ENCODE data around the gene CRIP1. TPM values are rescaled to one million over a fixed set of nuclear protein-coding genes. Genes with fewer than 3 reads are reported as not detected.

Gene CRIP1
- polyA plus RNA-seq, 1 donor: 28.4 TPM

DNA sequence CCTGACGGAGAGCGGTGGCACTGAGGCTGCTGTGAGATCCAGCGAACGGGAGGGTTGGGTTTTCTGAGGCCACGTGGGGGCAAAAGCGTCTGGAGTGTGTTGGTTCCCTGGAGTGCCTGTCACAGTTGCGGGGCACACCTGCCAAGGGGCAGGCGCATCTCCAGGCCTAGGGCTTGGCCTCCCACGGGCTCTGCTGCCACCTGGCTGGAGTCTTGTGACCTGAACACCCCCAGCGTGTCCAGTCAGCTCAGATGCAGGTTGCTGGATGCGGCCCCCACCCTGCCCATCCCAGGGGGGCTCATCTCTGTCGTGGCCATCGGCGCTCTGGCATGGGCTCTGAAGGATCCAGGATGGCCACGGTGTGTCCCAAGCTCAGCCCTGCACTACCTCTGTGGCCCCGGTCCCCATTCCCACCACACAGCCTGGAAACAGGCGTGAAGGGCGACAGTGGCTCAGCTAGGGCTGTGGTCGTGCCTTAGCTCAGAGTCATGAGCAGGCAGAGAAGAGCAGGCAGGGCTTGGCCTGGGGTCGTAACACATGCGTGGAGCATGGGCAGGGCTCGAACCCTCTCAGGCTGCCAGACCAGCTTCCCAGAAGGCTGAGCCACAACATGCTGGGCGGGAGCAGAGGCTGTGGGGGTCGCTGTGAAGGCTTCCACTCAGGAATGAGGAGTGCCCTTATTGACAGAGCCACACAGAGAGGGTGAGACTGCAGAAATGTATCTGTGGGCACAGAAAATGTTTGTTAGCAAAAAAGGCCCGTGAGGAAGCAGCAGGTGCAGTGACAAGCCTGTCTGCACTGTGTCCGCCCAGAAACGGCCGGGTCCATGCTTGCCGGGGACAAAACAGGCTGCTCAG is 35.6 kb upstream of the CRIP1 start:
- no peak for DNase-seq (ENCODE audit: low read depth)

DNA sequence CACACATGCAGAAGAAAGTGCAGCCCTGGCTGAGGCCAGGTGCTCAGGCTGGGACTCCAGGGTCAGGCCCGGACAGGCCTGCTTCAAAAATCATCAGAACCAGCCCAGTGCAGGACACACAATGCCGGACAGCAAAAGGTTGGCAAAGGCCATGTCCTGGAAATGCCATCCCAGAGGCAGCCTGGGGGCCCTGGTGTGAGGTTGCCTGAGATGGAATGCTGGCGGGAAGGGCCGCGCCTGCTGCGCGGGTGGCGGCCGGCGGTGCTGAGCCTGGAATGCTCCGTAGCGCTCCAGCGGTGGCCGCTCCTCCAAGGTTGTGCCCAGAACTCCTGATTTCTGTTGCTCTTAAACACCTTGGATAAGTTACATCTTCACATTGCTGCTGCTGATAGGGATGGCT is 33.7 kb upstream of the CRIP1 start:
- DNase-seq (ENCODE audit: low read depth): no peak

DNA sequence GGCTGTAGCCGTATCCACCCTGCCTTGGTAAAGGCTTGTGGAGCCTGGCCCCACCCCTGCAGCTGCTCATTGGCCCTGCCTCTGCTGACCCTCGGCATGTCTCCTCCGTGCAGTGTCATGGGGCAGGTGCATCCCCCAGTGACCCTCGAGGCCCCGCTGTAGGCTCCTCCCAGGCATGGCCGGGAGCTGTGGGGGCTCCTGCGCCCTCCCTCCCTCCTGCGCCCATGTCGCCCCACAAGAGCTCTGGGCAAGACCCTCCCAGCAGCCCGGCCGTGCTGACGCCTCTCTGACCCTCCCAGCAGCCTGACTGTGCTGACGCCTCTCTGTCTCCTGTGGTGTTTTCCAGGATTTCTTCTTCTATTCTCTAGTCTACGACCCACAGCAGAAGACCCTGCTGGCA is 32.8 kb upstream of the CRIP1 start:
- no peak for DNase-seq (ENCODE audit: low read depth)

DNA sequence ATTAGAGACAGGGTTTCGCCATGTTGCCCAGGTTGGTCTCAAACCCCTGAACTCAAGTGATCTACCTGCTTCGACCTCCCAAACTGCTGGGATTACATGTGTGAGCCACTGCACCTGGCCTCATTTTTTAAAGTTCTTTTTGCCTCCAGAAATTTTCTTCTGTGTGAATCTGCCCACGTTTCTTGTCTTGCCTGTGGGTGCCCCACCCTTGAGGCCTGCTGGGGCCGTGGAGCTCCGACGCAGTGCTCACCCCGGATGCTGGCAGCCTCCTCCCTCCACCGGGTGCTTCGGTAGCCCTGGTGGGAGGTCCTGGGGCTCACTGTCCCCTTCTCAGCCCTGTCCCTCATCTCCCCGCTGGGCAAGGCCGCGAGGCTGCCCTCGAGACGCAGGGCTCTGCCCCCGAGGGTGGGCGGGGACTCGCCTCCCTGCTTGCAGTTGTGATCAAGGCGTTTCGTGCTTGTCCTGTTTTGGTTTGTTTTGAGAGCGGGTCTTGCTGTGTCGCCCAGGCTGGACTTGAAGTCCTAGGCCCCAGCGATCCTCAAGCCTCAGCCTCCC is 31.5 kb upstream of the CRIP1 start:
- no peak for DNase-seq (ENCODE audit: low read depth)

DNA sequence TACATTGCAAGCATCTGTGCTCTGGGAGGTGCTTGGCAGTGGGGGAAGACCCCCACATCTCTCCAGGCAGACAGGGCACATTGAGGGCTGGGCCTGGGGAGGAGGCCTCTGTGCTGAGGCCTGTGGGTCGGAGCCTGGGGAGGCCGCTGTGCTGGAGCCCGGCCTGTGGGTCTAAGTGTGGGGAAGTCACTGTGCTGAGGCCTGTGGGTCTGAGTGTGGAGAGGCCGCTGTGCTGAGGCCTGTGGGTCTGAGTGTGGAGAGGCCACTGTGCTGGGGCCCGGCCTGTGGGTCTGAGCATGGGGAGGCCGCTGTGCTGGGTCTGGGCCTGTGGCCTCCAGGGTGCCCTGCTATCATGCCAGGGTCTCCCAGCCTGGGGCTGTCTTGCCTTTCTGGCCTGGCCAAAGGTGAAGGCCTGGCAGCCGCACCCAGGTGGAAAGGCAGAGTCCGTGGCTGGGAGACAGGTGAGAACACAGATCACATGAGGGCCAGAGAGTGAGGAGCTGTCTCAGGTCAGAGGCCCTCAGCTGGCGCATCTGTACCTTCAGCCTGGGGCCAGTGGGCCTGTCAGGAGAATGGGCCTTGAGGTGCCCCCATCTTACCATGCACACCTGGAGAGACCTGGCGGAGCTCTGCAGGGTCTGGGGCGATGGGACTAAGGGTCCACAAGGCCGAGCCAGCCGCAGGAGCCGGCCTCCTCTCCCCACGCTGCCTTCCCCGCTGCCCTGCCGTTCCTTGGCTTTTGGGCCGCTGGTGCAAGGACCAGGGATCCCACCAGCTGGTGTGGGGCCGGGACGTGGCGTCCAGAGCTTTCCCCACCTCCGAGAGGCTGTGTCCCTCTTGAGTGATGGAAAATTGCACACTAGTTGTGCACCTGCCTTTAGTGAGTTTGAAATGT is 30.7 kb upstream of the CRIP1 start:
- no peak for DNase-seq (ENCODE audit: low read depth)

DNA sequence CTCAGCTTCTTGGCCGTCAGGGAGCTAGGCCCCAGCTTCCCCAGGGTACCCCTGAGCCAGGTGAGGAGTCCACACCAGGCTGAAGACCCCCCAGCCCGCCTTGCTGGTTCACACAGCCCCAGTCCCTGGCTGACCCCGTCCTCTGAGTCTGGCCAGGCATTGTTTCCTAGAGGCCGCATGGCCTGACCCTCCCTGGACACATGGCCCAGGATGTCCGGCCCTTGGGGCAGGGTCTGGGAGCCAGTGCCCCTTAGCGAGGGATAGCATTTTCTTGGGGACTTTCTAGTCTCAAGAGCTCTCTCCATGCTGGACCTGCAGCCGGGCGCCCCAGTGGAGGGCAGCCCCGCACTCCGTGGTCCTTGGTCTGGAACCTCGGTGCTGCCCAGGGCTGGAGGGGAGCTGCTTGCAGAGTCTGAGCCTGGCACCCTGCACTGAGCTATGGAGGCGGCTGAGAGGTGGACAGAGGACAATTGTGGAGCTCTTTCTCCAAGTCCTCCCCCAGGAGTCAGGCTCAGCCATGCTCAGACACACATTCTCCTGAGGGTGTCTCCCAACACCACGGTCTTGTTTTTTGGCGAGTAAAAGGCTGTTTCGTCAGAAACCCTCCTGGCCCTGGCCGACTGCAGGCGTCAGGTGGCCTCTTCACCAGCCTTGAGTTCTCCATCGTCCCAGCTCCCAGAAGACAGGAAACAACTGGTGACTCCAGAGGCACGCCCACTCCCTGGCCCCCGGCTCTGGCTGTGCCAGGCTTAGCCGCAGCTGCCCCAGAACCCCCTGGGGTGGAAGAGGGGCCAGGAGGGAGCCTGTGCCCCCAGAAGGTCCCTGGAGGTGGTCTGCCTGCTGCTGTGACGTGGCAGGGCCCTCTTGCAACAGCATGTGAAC is 29.7 kb upstream of the CRIP1 start:
- DNase-seq (ENCODE audit: low read depth): no peak

DNA sequence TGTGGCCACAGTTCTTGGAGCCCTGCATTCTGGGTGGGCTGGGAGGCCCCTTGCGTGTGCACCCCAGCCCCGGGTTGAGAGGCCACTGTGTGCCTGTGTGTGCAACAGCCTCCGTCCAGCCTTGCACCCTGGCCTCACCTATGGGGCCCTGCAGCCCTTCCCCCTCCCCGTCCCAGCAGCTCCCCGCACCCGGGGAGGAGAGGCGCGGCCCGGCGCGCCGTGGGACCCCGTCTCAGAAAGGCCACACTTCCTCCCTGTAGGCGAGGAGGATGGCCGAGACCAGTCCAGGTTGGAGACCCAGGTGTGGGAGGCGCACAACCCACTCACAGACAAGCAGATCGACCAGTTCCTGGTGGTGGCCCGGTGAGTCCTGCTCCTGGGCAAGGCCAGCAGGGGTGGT is 28.7 kb upstream of the CRIP1 start:
- no peak for DNase-seq (ENCODE audit: low read depth)

DNA sequence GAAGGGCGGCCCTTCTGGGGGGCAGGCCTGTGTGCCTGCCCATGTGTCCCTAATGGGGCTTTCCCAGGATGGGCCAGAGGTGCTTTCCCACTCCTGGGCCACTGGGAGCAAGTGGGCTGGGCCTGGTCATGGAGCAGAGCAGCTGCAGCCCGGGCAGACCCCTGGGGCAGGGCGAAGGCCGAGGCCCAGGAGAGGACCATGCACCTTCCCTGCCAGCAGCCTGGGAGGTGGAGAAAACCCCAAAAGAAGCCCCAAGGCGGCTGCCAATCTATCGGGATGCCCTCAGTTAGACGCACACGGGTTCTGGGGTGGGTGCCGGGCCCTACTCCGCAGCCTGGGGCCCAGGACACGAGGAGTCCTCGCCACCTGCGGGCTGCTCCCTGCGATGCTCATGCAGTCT is 28.1 kb upstream of the CRIP1 start:
- DNase-seq (ENCODE audit: low read depth): no peak

DNA sequence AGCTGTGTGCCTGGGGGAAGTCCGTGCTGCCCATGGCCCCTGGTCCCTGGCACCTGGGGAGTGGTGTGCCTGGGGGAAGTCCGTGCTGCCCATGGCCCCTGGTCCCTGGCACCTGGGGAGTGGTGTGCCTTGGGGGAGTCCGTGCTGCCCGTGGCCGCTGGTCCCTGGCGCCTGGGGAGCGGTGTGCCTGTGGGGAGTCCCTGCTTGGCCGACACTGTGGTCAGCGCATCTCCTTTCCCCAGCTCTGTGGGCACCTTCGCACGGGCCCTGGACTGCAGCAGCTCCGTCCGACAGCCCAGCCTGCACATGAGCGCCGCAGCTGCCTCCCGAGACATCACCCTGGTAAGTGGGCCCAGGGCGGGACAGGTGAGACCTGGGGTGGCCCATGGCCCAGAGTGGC is 26.6 kb upstream of the CRIP1 start:
- no peak for DNase-seq (ENCODE audit: low read depth)

DNA sequence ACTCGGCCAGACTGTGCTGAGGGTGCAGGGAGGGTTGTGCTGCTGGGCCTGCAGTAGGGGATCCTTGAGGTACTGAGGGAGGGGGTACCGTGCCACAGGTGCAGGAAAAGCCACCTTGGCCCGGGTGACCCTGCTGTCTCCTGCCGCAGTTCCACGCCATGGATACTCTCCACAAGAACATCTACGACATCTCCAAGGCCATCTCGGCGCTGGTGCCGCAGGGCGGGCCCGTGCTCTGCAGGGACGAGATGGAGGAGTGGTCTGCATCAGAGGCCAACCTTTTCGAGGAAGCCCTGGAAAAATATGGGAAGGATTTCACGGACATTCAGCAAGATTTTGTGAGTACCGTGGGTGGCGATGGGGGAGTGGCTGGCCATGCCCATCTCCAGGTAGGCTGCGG is 26.1 kb upstream of the CRIP1 start:
- DNase-seq (ENCODE audit: low read depth): no peak

DNA sequence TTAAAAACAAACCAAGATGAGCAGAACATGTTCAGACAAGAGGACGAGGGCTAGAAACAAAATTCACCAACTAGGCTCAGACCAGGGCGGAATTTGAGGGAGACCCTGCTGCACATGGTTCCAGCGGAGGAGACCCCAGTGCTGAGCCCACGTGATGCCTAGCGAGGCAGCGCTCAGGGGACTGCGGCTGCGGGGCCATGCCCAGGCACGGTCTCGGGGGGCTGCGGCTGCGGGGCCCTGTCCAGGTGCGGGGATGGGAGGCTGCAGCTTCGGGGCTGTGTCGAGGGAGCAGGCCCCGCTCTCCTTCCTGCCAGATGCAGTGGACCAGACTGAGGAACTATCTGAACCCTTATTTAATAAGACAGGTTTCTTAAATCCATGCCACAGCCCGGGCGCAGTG is 24.8 kb upstream of the CRIP1 start:
- DNase-seq (ENCODE audit: low read depth): no peak

DNA sequence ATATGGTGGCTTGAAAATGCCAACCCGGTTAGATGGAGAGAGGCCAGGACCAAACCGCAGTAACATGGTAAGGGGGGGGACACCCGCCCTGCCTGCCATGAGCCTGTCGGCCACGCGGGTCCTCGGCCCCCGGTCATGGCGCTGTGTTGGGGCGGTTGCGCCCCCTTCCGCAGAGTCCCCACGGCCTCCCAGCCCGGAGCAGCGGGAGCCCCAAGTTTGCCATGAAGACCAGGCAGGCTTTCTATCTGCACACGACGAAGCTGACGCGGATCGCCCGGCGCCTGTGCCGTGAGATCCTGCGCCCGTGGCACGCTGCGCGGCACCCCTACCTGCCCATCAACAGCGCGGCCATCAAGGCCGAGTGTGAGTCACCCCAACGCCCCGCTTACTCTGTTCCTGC is 22.2 kb upstream of the CRIP1 start:
- DNase-seq (ENCODE audit: low read depth): no peak

DNA sequence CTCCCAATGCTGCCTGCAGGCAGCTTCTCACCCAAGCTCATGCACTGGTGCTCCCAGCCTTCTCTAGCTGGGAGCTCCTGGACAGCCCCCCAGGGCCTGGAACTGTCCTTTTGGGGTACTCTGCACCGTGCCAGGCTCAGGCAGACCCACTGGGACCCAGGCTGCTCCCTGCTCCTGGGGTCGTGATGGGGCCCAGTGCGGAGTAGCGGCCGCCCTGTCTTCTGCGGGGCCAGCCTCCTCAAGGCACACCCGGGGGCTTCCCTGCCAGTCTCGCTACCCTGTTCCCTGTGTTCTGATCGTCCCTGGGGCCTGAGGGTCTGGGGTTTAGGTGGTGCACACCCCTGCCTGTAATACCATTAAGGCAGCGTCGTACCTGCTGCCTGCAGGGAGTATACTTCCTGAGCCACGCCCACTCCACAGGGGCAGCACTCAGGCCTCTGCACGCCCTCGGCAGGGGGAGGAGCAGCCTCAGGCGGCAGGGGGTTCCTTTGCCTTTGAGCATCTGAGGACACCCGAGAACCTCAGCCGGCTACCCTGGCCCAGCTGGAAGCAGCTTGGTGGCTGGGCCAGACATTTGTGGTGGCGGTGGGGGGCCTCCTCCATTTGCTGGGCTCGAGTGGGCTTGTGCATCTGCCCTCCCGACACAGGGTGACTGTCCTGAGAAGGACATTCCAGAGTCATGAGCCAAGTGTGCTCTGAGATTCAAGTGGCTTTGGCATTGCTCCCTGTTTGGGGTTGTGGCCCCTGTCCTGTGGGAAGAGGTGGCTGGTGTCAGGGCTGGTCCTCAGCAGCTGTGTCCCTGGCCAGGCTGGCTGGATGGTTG is 21.3 kb upstream of the CRIP1 start:
- DNase-seq (ENCODE audit: low read depth): no peak

DNA sequence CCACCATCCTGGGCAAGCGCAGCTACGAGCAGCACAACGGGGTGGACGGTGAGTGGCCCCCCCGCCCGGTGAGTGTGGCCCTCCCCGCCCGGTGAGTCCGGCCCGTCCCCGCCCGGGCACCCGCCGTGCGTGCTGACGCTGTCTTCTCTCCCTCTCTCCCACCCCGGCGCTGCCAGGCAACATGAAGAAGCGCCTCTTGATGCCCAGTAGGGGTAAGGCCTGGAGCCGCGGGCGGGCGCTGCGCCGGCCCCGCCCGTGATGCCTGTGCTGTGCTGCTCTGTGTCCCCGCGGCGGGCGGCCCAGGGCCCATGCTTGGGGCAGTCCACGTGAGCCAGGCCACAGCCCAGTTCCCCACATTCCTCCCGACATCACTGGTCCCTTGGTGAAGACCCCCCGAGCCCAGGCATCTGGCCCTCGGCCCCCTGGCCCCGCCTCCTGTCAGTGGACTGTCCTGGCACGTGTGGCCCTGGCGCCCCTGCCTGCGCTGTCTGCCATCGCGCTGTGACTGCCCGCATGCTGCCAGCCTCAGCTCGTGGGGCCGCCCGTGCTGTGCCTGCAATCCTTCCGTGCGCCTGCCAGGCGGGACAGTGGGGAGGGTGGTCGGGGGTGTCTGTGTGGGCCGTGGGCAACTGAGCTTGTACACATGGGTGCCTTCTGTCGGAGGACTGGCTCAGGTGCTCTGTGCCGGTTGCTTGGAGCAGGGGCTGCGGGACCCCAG is 20.0 kb upstream of the CRIP1 start:
- no peak for DNase-seq (ENCODE audit: low read depth)

DNA sequence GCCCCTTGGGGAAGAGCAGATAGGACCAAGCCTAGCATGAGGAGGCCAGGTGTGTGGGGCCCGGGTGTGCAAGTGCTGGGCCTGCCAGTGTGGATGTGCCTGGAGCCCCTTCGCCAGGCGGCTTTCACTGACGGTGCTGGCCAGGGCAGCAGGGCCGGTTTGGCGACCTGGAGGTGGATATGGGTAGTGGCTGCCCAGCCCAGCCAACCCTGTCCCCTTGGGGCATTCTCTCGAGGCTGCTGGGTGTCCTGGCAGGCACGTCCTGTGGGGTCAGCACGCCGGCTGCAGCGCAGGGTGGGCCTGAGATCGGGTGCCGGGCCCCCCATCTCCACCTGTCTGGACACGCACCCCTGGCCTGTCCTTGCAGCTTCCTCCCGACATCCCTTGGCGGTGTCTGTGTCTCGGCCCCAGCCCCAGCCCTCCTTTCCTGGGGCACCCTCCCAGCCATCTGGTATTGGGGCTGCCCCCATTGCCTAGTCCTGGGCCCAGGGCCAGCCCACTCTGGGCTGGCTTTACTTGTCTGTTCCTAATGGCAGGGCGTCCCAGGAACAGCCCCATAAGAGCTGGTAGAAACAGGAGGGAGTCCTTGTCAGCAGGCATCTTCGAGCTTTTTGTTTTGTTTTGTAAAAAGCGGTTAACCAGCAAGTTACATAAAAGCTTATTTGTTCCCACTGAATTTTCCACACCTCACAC is 19.3 kb upstream of the CRIP1 start:
- no peak for DNase-seq (ENCODE audit: low read depth)

DNA sequence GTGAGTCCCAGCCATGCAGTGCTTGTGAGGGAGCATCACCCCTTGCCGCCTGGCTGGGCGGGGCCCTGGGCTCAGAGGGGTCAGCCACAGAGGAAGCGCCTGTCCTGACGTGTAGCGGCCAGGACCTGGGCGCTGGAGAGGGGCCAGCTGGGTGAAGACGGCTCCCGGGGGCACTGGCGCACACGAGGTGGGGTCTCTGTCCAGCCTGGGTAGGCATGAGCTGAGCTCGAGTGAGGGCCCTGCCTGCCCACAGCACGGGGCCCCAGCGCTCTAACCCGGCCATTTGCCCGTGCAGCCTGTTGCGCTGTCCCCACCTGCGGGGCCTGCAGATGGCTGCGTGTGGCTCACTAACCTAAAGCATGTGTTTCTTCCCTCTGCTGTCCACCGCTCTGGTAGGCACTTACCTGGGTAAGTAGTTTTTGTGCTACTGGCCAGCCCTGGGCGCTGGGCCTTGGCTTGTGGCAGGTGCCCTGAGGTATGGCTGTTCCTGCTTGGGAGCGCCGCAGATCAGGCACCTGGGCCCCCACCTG is 18.7 kb upstream of the CRIP1 start:
- DNase-seq (ENCODE audit: low read depth): no peak

DNA sequence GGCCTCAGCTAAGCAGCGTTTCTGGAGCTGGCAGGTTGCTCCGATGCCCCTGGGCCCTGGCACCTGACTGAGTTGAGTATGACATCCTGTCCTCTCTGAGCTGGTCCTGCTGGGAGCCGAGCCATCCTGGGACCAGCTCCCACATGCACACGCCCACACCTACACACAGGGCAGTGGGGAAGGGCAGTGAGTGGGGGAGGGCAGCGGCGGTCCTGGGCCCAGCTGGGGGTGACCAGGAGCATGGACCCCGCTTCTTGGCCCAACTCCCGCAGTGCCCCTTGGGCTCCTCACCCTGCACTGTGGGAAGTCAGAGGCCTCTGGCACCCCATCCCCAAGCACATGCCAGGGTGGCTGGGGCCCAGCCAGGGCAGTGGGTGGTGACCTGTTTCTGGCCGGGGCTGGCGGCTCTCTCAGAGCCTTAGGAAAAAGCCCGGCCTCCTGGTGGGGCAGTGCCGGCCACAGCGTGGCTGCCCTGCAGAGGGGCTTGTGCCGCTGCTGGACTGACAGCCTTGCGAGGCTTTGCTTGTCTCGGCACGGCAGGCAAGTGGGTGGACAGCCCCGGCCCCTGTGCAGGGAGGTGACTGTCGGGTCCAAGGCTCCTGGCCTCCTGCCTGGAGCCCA is 18.0 kb upstream of the CRIP1 start:
- DNase-seq (ENCODE audit: low read depth): no peak

DNA sequence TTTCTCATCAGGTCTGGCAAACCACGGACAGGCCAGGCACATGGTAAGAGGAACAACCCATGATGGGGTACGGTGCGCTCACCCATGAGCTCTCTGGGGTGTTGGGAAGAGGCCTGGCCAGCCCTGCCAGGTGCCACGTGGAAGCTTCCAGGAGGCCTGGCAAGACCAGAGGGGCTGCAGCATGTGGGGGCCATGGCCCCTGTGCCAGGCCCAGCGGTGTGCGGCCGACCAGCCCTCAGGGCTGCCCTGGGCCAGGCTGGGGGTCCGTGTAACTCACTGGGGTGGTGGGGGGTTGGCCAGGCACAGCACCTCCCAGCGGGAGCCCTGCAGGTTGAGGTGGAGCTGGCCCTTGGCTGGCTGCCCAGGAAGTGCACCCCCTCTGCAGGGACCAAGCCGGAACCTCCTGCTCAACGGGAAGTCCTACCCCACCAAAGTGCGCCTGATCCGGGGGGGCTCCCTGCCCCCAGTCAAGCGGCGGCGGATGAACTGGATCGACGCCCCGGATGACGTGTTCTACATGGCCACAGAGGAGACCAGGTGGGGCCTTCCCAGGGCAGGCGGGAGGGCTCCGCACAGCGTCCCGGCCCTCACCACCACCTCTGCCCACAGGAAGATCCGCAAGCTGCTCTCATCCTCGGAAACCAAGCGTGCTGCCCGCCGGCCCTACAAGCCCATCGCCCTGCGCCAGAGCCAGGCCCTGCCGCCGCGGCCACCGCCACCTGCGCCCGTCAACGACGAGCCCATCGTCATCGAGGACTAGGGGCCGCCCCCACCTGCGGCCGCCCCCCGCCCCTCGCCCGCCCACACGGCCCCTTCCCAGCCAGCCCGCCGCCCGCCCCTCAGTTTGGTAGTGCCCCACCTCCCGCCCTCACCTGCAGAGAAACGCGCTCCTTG is 17.0 kb upstream of the CRIP1 start:
- DNase-seq (ENCODE audit: low read depth): no peak
